Tibial nerve (tissue), 3 donors: ENCODE measurements around the gene C1orf198.

ENCODE experiments used
- CTCF ChIP-seq, 5 experiments: fragments of 200-600 bp in 3 of 5; fragments of 450-650 bp in 2 of 5; sonication (generic) in 3 of 5; IDR thresholded peaks; one replicate each; pipeline ENCODE4 v1.5.1; 2016 to 2019; ENCODE audit warnings: antibody characterized with exemption in 5 of 5, mild to moderate bottlenecking in 3 of 5, moderate library complexity in 2 of 5
- POLR2A ChIP-seq, 2 donors: fragments of 450-650 bp; IDR thresholded peaks; one replicate each; pipeline ENCODE4 v1.6.1; 2017; ENCODE audit warnings: antibody characterized with exemption in 2 of 2, mild to moderate bottlenecking in 2 of 2, moderate library complexity in 2 of 2

- TF ChIP-seq CTCF (IDR thresholded peaks at IDR 0.05): no peak
- TF ChIP-seq POLR2A (IDR thresholded peaks at IDR 0.05): no peak
These were observed 41.1 kb downstream of the C1orf198 start for GRCh38 chr1:230827081-230827681.
